ENCODE measurements around the gene PAX3.

- no peak for TF ChIP-seq CTCF (IDR thresholded peaks at IDR 0.05)
- no peak for TF ChIP-seq FOXP1 (CRISPR knock-in tag; IDR thresholded peaks at IDR 0.05; ENCODE audit: borderline replicate concordance)
- TF ChIP-seq CDX4 (CRISPR knock-in tag; IDR thresholded peaks at IDR 0.05; ENCODE audit: borderline replicate concordance): no peak
- no peak for TF ChIP-seq ZNF138 (CRISPR knock-in tag; conservative IDR thresholded peaks at IDR 0.05)
- TF ChIP-seq ZNF232 (CRISPR knock-in tag; IDR thresholded peaks at IDR 0.05): no peak
- TF ChIP-seq FOXP4 (CRISPR knock-in tag; IDR thresholded peaks at IDR 0.05): no peak
- TF ChIP-seq FOXJ3 (CRISPR knock-in tag; IDR thresholded peaks at IDR 0.05; ENCODE audit: borderline replicate concordance): no peak
- no peak for TF ChIP-seq ZNF532 (CRISPR knock-in tag; IDR thresholded peaks at IDR 0.05; ENCODE audit: borderline replicate concordance)
- TF ChIP-seq SMAD4 (CRISPR knock-in tag; IDR thresholded peaks at IDR 0.05): no peak
These were observed 4.4 kb upstream of the PAX3 start for GRCh38 chr2:222303045-222303827.

Measured in WTC11 (cell line).